T-cell (primary cell): ENCODE measurements around the gene KCNH2. TPM values are rescaled to one million over a fixed set of nuclear protein-coding genes. Genes with fewer than 3 reads are reported as not detected.

ENCODE experiments used
- ATAC-seq, 4 experiments: fragments of 200-7000 bp in 3 of 4; fragments of 150-1000 bp in 1 of 4; cut with Tn5 transposase; replicated peaks in 1 of 4; 1 replicate in 3 of 4; 2 replicates in 1 of 4; pipeline ENCODE4 v1.10.0; 2021; ENCODE audit warnings: moderate library complexity in 3 of 4, mild to moderate bottlenecking in 2 of 4, moderate number of reproducible peaks in 1 of 4
- CTCF ChIA-PET, 2 donors: fragments of 300-600 bp; sonication (Branson Sonifier 250); formaldehyde crosslinking; loops; one replicate each; lab custom pipeline; 2022; ENCODE audit warnings: antibody characterized with exemption in 2 of 2; lab: Charles Lee
- POLR2A ChIA-PET, 2 donors: fragments of 300-600 bp; sonication (Branson Sonifier 250); formaldehyde crosslinking; loops; one replicate each; lab custom pipeline; 2022; ENCODE audit warnings: antibody characterized with exemption in 2 of 2; lab: Charles Lee
- DNase-seq, 35 experiments: peaks; one replicate each; pipeline versions ENCODE4 v3.0.0 to v3.0.0-alpha.2; 2013 to 2023
- H3K27ac ChIP-seq: one replicate; pipeline ENCODE4 v1.5.1; 2013; ENCODE audit warnings: low read length
- H3K27me3 ChIP-seq, 2 experiments: replicated peaks in 1 of 2; 1 replicate in 1 of 2; 2 replicates in 1 of 2; pipeline versions ENCODE4 v1.6.1 to v1.7.0; 2013; ENCODE audit warnings: low read length in 1 of 2, mixed read lengths in 1 of 2; ENCODE audit not compliant: control insufficient read depth in 2 of 2, insufficient read depth in 2 of 2; ENCODE audit errors: extremely low read depth in 1 of 2
- H3K36me3 ChIP-seq, 2 donors: 1 replicate in 1 of 2; 2 replicates in 1 of 2; pipeline versions ENCODE4 v1.6.1 to v1.7.0; 2013; ENCODE audit warnings: low read length in 1 of 2; ENCODE audit not compliant: control insufficient read depth in 2 of 2, insufficient read depth in 1 of 2; ENCODE audit errors: extremely low read depth in 1 of 2
- H3K4me1 ChIP-seq, 2 experiments: 1 replicate in 1 of 2; 2 replicates in 1 of 2; pipeline versions ENCODE4 v1.6.1 to v1.7.0; 2013; ENCODE audit warnings: low read length in 2 of 2, mixed read lengths in 1 of 2; ENCODE audit not compliant: insufficient read depth in 2 of 2, control insufficient read depth in 1 of 2; ENCODE audit errors: extremely low read depth in 1 of 2
- H3K4me3 ChIP-seq, 2 donors: 1 replicate in 1 of 2; 2 replicates in 1 of 2; pipeline versions ENCODE4 v1.5.1 to v1.7.0; 2013; ENCODE audit warnings: mild to moderate bottlenecking in 2 of 2, low read length in 1 of 2, moderate library complexity in 1 of 2; ENCODE audit not compliant: control insufficient read depth in 1 of 2; ENCODE audit errors: extremely low read depth in 1 of 2
- H3K9me3 ChIP-seq: 2 replicates; pipeline ENCODE4 v1.7.0; 2013
- H3K27ac Mint-ChIP-seq, 2 donors: one replicate each; pipeline ENCODE4 v1.8.0; 2020 to 2021; ENCODE audit warnings: mild to moderate bottlenecking in 2 of 2, mixed read lengths in 2 of 2
- H3K27me3 Mint-ChIP-seq, 2 donors: one replicate each; pipeline ENCODE4 v1.8.0; 2021 to 2022; ENCODE audit warnings: mixed read lengths in 2 of 2
- H3K36me3 Mint-ChIP-seq: one replicate; pipeline ENCODE4 v1.8.0; 2021; ENCODE audit warnings: mixed read lengths
- H3K4me1 Mint-ChIP-seq, 3 donors: one replicate each; pipeline ENCODE4 v1.8.0; 2020 to 2022; ENCODE audit warnings: mixed read lengths in 3 of 3, mild to moderate bottlenecking in 1 of 3
- H3K4me3 Mint-ChIP-seq, 3 donors: one replicate each; pipeline ENCODE4 v1.8.0; 2020 to 2022; ENCODE audit warnings: mild to moderate bottlenecking in 3 of 3, mixed read lengths in 3 of 3, moderate library complexity in 3 of 3
- H3K9me3 Mint-ChIP-seq, 3 donors: one replicate each; pipeline ENCODE4 v1.8.0; 2020 to 2022; ENCODE audit warnings: mixed read lengths in 3 of 3
- WGBS: methylation state at CpG from one replicate; pipeline ENCODE4 v1.1.5; 2013; ENCODE audit warnings: missing lambda C conversion rate; ENCODE audit not compliant: insufficient coverage; 5-methylcytosine and 5-hydroxymethylcytosine counted together
- total RNA-seq, 35 experiments: library from RNA in 6 of 35; stranded (reverse) in 6 of 35; fragments of 120-200 nt in 1 of 35; gene quantifications; one replicate each; pipeline versions ENCODE4 v1.2.1 to v1.2.4 and lab custom pipeline; 2013 to 2026

Gene KCNH2
- total RNA-seq, 5 donors from 2014 or later (not counting 1 experiment from before 2014, with no cell fraction given) = 2.9 to 4.6 (median 3.0) TPM

DNA sequence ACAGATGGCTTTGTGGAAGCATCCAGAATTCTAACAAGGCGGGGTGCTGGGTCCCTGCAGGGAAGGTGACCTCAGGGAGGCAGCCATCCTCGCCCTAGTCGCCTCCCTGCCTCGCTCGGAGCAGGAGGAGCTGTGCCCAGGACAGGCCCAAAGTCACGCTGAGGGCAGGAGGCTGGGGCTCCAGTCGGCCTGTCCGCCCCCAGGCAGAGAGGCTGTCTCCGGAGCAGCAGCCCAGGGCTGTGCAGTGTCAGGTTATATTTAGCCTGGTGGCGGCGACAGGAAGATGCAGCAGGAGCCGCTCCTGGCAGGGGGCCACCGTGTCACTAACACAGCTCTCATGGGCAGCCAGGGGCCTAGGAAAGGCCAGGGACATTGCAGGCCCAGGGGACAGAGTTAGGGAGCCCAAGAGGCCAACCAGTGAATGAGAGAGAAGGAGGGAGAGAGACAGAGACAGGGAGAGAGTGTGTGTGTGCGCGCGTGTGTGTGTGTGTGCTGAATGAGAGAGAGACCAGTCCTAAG, 13.5 kb downstream of the KCNH2 start:
- ATAC-seq (no peak), DNase-seq (no peak)
- ChIA-PET POLR2A (no interaction called here), CTCF (interaction anchor here (0.5 to 0.6 kb wide), 2 partner anchors 141 to 352 kb away, joined by 3 read pairs; no protein-coding TSS in a partner anchor)
- H3K27me3 Mint-ChIP-seq = peaks cover 4 to 19% of the 10 kb centered on the region in 2 donors
- no peaks in the 10 kb centered on the region for H3K36me3 ChIP-seq
- H3K27me3 ChIP-seq = peaks cover 2 to 64% of the 10 kb centered on the region in 2 experiments
- H3K4me1 ChIP-seq = peaks cover 8 to 21% of the 10 kb centered on the region in 2 experiments
- WGBS = 62% methylated on average over 12 of the region's 16 CpGs
- H3K9me3 ChIP-seq = no peaks in the 10 kb centered on the region
- H3K36me3 Mint-ChIP-seq = no peaks in the 10 kb centered on the region
- H3K4me3 ChIP-seq = no peak overlapping the region
- no peaks in the 10 kb centered on the region for H3K9me3 Mint-ChIP-seq
- H3K27ac Mint-ChIP-seq = no peak overlapping the region
- H3K27ac ChIP-seq = no peak overlapping the region
- no peak overlapping the region for H3K4me3 Mint-ChIP-seq
- peaks cover 16 to 31% (median 24%) of the 10 kb centered on the region in 3 donors for H3K4me1 Mint-ChIP-seq

- ChIA-PET POLR2A (no interaction called here), CTCF (interaction anchor here (0.6 to 2.3 kb wide), 8 partner anchors 21 to 149 kb away, joined by 3 to 17 read pairs (median 4); partner anchors contain the start of gene ABCB8 (in 1 of the 2))
- H3K27me3 ChIP-seq = peaks cover 2 to 65% of the 10 kb centered on the region in 2 experiments
- peaks cover under 1% of the 10 kb centered on the region for H3K36me3 Mint-ChIP-seq
- peaks cover 9 to 25% of the 10 kb centered on the region in 2 experiments for H3K4me1 ChIP-seq
- WGBS = 81% methylated on average over 10 of the region's 18 CpGs
- H3K4me1 Mint-ChIP-seq = peaks cover 12 to 30% (median 21%) of the 10 kb centered on the region in 3 donors
- no peaks in the 10 kb centered on the region for H3K9me3 Mint-ChIP-seq
- H3K4me3 ChIP-seq = no peak overlapping the region
- H3K4me3 Mint-ChIP-seq = no peak overlapping the region
- H3K27me3 Mint-ChIP-seq = peaks cover 9 to 27% of the 10 kb centered on the region in 2 donors
- no peaks in the 10 kb centered on the region for H3K9me3 ChIP-seq
- H3K27ac Mint-ChIP-seq = no peak overlapping the region
- no peak for ATAC-seq
- DNase-seq = no peak
- H3K36me3 ChIP-seq = no peaks in the 10 kb centered on the region
- H3K27ac ChIP-seq = no peak overlapping the region
Observed at GRCh38 chr7:150963707-150964559, 14.2 kb downstream of the KCNH2 start.

DNA sequence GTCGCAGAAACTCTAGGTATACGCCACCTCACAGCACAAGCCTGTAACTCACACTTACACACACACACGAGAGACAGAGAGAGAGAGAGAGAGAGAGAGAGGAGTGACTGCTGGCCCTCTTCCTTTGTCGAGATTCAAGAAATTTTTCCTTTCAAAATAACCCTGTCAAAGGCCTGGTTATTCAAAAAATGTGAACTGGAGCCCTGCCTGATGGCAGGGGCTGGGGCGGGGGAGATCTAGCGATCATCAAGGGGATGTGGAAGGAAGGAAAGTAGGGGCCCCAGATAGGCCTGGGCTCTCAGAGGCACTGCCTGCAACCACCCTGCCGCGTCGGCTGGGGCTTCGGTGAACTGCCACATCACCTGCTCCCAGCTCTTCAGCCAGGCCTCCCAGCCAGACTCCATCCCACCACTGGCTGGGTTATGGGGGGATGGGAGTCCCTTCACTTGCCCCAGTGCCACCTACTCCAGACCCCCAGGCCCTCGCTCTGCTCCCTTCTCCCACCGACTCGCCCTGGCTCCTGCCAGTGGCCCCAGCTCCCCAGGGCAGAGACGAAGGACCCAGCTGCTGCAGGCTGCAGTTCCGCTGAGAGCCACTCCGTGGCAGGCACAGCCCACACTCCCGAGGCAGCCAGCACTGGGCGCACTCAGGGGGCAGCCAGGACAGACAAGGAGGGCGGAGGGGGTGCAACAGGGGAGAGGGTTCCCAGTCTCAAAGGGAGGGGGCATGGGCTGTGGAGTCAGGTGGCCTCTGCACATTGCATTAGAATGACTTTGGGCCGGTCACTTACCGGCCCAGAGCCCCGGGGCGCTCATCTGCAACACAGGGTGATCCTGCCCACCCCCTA, 15.3 kb downstream of the KCNH2 start:
- Mint-ChIP-seq H3K36me3 (peaks cover 5% of the 10 kb centered on the region), H3K4me1 (peaks cover 12 to 23% (median 17%) of the 10 kb centered on the region in 3 donors), H3K9me3 (no peaks in the 10 kb centered on the region), H3K27me3 (peaks cover 14 to 33% of the 10 kb centered on the region in 2 donors), H3K4me3 (peak overlapping the region in 1 of 3 donors; percentile 6), H3K27ac (no peak overlapping the region)
- no peaks in the 10 kb centered on the region for H3K9me3 ChIP-seq
- peak in 33 of 35 experiments; percentile 22 to 76 (median 50) for DNase-seq
- ChIA-PET POLR2A (interaction anchor here in 1 of 2 donors (0.6 kb wide), 1 partner anchor 1114 kb away, joined by 3 read pairs; no protein-coding TSS in a partner anchor), CTCF (interaction anchor here (0.5 to 2.3 kb wide), 22 partner anchors 10 to 150 kb away, joined by 3 to 17 read pairs (median 4); partner anchors contain the start of gene ABCB8 (in 1 of the 2))
- peak; percentile 80 to 96 (median 84) for ATAC-seq
- H3K4me3 ChIP-seq = no peak overlapping the region
- no peak overlapping the region for H3K27ac ChIP-seq
- 96% methylated on average over 4 of the region's 23 CpGs for WGBS
- peaks cover 9 to 22% of the 10 kb centered on the region in 2 experiments for H3K4me1 ChIP-seq
- peaks cover 2 to 70% of the 10 kb centered on the region in 2 experiments for H3K27me3 ChIP-seq
- no peaks in the 10 kb centered on the region for H3K36me3 ChIP-seq

DNA sequence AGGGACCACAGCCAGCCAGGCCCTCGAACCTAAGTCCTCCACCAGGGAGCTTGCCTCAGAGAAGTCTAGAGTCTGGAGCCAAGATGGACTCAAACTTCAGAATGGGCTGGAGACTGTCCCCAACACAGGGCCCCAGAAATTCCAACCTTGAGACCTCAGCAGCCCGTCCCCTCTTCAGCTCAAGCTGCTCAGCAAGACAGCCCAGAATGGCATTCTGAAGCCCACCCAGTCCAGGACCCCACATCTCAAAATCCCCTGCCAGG, 15.9 kb downstream of the KCNH2 start:
- POLR2A ChIA-PET = no interaction called here

DNA sequence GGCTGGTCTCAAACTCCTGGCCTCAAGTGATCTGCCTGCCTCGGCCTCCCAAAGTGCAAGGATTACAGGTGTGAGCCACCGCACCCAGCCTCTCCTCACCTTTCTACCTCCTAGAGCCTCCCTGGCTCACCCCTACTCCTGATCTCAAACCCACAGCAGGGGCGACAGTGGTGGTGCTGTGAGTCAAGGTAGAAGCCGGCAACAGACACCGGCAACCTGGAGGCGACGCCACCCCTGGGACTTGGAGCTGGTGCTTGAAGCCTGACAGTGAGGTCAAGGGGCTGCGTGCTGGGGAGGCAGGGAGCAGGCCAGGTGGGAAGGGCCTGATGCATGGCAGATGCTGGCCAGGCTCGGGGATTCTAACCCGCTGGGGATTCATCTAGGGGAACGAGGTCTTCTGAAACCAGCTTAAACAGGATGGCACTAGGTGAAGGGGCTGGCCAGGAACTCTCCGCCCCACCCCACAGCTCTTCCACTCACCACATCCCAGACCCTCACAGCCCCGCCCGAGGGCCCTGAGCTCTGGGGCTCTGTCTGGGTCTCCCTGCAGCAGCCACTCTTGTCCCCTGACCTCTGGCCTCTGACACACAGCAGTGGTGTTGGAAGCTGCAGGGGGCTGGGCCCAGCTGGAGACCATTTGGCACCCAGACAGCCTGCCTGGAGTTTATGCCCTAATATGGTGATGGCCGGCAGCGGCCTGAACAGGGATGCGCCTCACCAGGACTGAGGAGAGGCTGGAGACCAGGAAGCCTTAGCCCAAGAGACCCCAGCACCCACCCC, 16.4 kb downstream of the KCNH2 start:
- ATAC-seq (no peak), DNase-seq (no peak)
- Histone ChIP-seq H3K36me3 (no peaks in the 10 kb centered on the region), H3K27ac (no peak overlapping the region), H3K27me3 (peaks cover 2 to 81% of the 10 kb centered on the region in 2 experiments), H3K9me3 (no peaks in the 10 kb centered on the region), H3K4me3 (no peak overlapping the region), H3K4me1 (peaks cover 9 to 22% of the 10 kb centered on the region in 2 experiments)
- H3K27ac Mint-ChIP-seq = no peak overlapping the region
- ChIA-PET CTCF (interaction anchor here (0.6 to 2.3 kb wide), 9 partner anchors 23 to 57 kb away, joined by 3 to 17 read pairs (median 4); no protein-coding TSS in a partner anchor), POLR2A (no interaction called here)
- peaks cover 12% of the 10 kb centered on the region for H3K36me3 Mint-ChIP-seq
- WGBS = 86% methylated on average over 9 of the region's 17 CpGs
- H3K9me3 Mint-ChIP-seq = no peaks in the 10 kb centered on the region
- no peak overlapping the region for H3K4me3 Mint-ChIP-seq
- H3K27me3 Mint-ChIP-seq = peaks cover 24 to 44% of the 10 kb centered on the region in 2 donors
- H3K4me1 Mint-ChIP-seq = peaks cover 15 to 23% (median 20%) of the 10 kb centered on the region in 3 donors

More for the DNA sequence above, 15.9 kb downstream of the KCNH2 start:
- Mint-ChIP-seq H3K9me3 (no peaks in the 10 kb centered on the region), H3K4me1 (peaks cover 15 to 23% (median 20%) of the 10 kb centered on the region in 3 donors), H3K27me3 (peaks cover 19 to 39% of the 10 kb centered on the region in 2 donors), H3K4me3 (no peak overlapping the region), H3K27ac (no peak overlapping the region), H3K36me3 (peaks cover 8% of the 10 kb centered on the region)
- no peak overlapping the region for H3K27ac ChIP-seq
- 49% methylated on average over 2 of the region's 2 CpGs for WGBS
- no peak overlapping the region for H3K4me3 ChIP-seq
- ATAC-seq (no peak), DNase-seq (no peak)
- H3K9me3 ChIP-seq = no peaks in the 10 kb centered on the region
- peaks cover 9 to 22% of the 10 kb centered on the region in 2 experiments for H3K4me1 ChIP-seq
- H3K27me3 ChIP-seq = peaks cover 2 to 76% of the 10 kb centered on the region in 2 experiments
- no peaks in the 10 kb centered on the region for H3K36me3 ChIP-seq
- CTCF ChIA-PET = interaction anchor here (0.6 to 2.3 kb wide), 13 partner anchors 22 to 148 kb away, joined by 3 to 17 read pairs (median 5); no protein-coding TSS in a partner anchor
